CD14-positive monocyte (primary cell): Measurements from ENCODE around the gene TMEM119. TPM values are rescaled to one million over a fixed set of nuclear protein-coding genes. Genes with fewer than 3 reads are reported as not detected.
"Not testable (repeated sequence)": the region's sequence is repeated elsewhere in the genome, so short reads cannot be mapped to it uniquely, and the experiment has no call there.

ENCODE experiments used
- DNase-seq, 3 donors: peaks; one replicate each; pipeline ENCODE4 v3.0.0-alpha.2; 2011 to 2022
- H2AFZ ChIP-seq: 2 replicates; pipeline ENCODE4 v1.6.0; 2012; ENCODE audit warnings: mild to moderate bottlenecking, low read depth, low read length, inconsistent platforms; ENCODE audit not compliant: insufficient read depth, poor library complexity, severe bottlenecking
- H3K27ac ChIP-seq, 2 donors: 1 replicate in 1 of 2; 2 replicates in 1 of 2; pipeline ENCODE4 v1.5.1; 2012 to 2013; ENCODE audit warnings: low read length in 2 of 2, control low read depth in 1 of 2, inconsistent platforms in 1 of 2, low read depth in 1 of 2, mild to moderate bottlenecking in 1 of 2
- H3K27me3 ChIP-seq, 2 donors: one replicate each; pipeline versions ENCODE4 v1.6.0 to v1.6.1; 2011 to 2013; ENCODE audit warnings: low read length in 2 of 2; ENCODE audit not compliant: control insufficient read depth in 2 of 2, insufficient read depth in 2 of 2
- H3K36me3 ChIP-seq, 2 donors: replicated peaks in 1 of 2; 1 replicate in 1 of 2; 2 replicates in 1 of 2; pipeline versions ENCODE4 v1.5.1 to v1.6.1; 2012 to 2013; ENCODE audit warnings: low read length in 2 of 2, control low read depth in 1 of 2, inconsistent platforms in 1 of 2, mild to moderate bottlenecking in 1 of 2; ENCODE audit not compliant: insufficient read depth in 2 of 2, control insufficient read depth in 1 of 2
- H3K4me1 ChIP-seq, 2 donors: 1 replicate in 1 of 2; 2 replicates in 1 of 2; pipeline versions ENCODE4 v1.5.1 to v1.6.1; 2012 to 2013; ENCODE audit warnings: low read length in 2 of 2, control low read depth in 1 of 2, inconsistent platforms in 1 of 2, mild to moderate bottlenecking in 1 of 2, moderate library complexity in 1 of 2; ENCODE audit not compliant: insufficient read depth in 2 of 2, control insufficient read depth in 1 of 2
- H3K4me2 ChIP-seq: replicated peaks from 2 replicates; pipeline ENCODE3; 2012; ENCODE audit warnings: low read length, moderate library complexity, mild to moderate bottlenecking; ENCODE audit not compliant: poor library complexity, severe bottlenecking; ENCODE audit errors: extremely low read depth
- H3K4me3 ChIP-seq, 3 experiments: fragments of 200-600 bp in 1 of 3; sonication (generic) in 1 of 3; replicated peaks in 1 of 3; 1 replicate in 2 of 3; 2 replicates in 1 of 3; pipeline ENCODE4 v1.5.1; 2011 to 2013; ENCODE audit warnings: low read length in 3 of 3, mild to moderate bottlenecking in 3 of 3, control low read depth in 2 of 3, low read depth in 2 of 3, inconsistent platforms in 1 of 3, moderate library complexity in 1 of 3
- H3K79me2 ChIP-seq: 2 replicates; pipeline ENCODE4 v1.6.0; 2012; ENCODE audit warnings: mild to moderate bottlenecking, control low read depth, inconsistent platforms, low read length, moderate library complexity; ENCODE audit not compliant: insufficient read depth
- H3K9ac ChIP-seq: 2 replicates; pipeline ENCODE4 v1.6.0; 2017; ENCODE audit warnings: low read length, mild to moderate bottlenecking; ENCODE audit not compliant: insufficient read depth, poor library complexity, severe bottlenecking
- H3K9me3 ChIP-seq, 2 donors: replicated peaks in 1 of 2; 1 replicate in 1 of 2; 2 replicates in 1 of 2; pipeline versions ENCODE4 v1.5.1 to v1.6.1; 2012 to 2013; ENCODE audit warnings: low read length in 2 of 2, control low read depth in 1 of 2; ENCODE audit not compliant: control insufficient read depth in 1 of 2, insufficient read depth in 1 of 2
- H4K20me1 ChIP-seq: 2 replicates; pipeline ENCODE4 v1.6.0; 2012; ENCODE audit warnings: mild to moderate bottlenecking, low read length, control low read depth, moderate library complexity; ENCODE audit not compliant: insufficient read depth
- H3K27ac Mint-ChIP-seq, 7 donors: one replicate each; pipeline ENCODE4 v1.8.0; 2020; ENCODE audit warnings: mild to moderate bottlenecking in 7 of 7, mixed read lengths in 7 of 7, moderate library complexity in 6 of 7, inconsistent platforms in 2 of 7
- H3K27me3 Mint-ChIP-seq, 3 donors: one replicate each; pipeline ENCODE4 v1.8.0; 2021 to 2022; ENCODE audit warnings: low read depth in 3 of 3, mild to moderate bottlenecking in 3 of 3, mixed read lengths in 3 of 3, moderate library complexity in 3 of 3, inconsistent platforms in 1 of 3
- H3K36me3 Mint-ChIP-seq, 2 donors: one replicate each; pipeline ENCODE4 v1.8.0; 2020; ENCODE audit warnings: mixed read lengths in 2 of 2, inconsistent platforms in 1 of 2, mild to moderate bottlenecking in 1 of 2
- H3K4me1 Mint-ChIP-seq: one replicate; pipeline ENCODE4 v1.8.0; 2020; ENCODE audit warnings: mild to moderate bottlenecking, mixed read lengths
- H3K4me3 Mint-ChIP-seq, 2 donors: one replicate each; pipeline ENCODE4 v1.8.0; 2020; ENCODE audit warnings: mild to moderate bottlenecking in 2 of 2, mixed read lengths in 2 of 2, moderate library complexity in 1 of 2
- H3K9me3 Mint-ChIP-seq, 7 donors: one replicate each; pipeline ENCODE4 v1.8.0; 2020 to 2022; ENCODE audit warnings: mixed read lengths in 7 of 7, mild to moderate bottlenecking in 6 of 7, moderate library complexity in 6 of 7, inconsistent platforms in 2 of 7
- WGBS: methylation state at CpG from one replicate; pipeline ENCODE4 v1.1.5; 2013; ENCODE audit warnings: missing lambda C conversion rate; ENCODE audit not compliant: insufficient coverage; 5-methylcytosine and 5-hydroxymethylcytosine counted together
- intact Hi-C, 2 donors: fragments of 100-400 bp; cut with micrococcal nuclease; formaldehyde crosslinking; loops; one replicate each; pipeline versions ENCODE4 v1.15.0 to v1.15.1; 2023
- polyA plus RNA-seq, 3 donors: library from polyadenylated mRNA; depleted of rRNA in 1 of 3; unstranded in 2 of 3; stranded (reverse) in 1 of 3; fragments of 300-500 nt in 2 of 3; fragments of >200 nt in 1 of 3; fragmentation: Illumina TruSeq in 2 of 3; gene quantifications; 1 replicate in 2 of 3; 2 replicates in 1 of 3; pipeline ENCODE4 v1.2.3, GENCODE V29; 2012 to 2021
- TF ChIP-seq, protein P1 (sequence below): fragments of 200-600 bp; IDR thresholded peaks from one replicate; pipeline ENCODE4 v1.8.0; 2022; ENCODE audit warnings: antibody characterized with exemption, mild to moderate bottlenecking

TMEM119 gene
- polyA plus RNA-seq, 3 donors, result 0.18 to 0.85 (median 0.56) TPM

DNA sequence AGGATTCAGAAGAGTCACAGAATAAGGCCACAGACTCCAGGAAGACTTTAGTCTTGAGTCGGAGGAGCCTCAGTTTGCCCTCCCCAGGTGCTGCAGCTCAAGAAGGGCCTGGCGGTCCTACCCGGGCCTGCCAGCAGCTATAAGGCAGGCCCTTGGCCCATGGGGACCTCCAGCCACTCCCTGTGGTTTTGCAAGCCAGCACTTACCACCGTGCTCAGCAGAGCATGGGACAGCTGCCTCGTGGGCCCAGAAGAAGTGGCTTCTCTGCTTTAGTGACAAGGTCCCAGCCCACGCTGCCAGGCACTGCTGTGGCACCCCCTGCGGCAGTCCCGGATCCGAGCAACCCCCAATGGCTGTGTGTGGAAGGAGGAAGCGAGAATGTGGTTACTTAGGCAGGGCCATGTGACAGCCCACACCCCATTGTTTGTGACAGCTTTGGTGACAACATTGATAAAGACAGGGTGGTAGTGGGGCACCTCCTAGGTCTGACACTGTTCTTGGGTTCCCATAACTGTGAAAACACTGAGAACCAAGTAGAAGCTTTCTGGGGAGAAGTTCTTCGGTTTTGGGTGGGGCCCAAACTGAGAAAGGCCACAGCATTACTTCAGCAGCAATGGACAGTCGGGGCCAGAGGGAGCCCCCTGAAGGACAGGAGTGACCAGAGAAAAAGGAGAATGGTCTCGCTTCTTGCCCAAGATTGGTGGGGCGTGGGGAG lies 35.8 kb upstream of the TMEM119 start, which contains the start of gene SELPLG:
TSS of gene SELPLG (minus strand) at position 361 of the 715 bp plus-strand sequence. CDS start 9,587 bp downstream, outside the sequence.
- Histone ChIP-seq H3K4me1 (peaks cover 96% of the 10 kb centered on the region in 2 donors), H3K4me2 (peak within 1 kb of the TSS; percentile 94), H4K20me1 (peaks cover 19% of the 10 kb centered on the region), H3K4me3 (peak within 1 kb of the TSS; percentile 55 to 88 (median 83)), H3K9ac (peak within 1 kb of the TSS; percentile 79), H3K27me3 (no peaks in the 10 kb centered on the region), H3K9me3 (no peaks in the 10 kb centered on the region), H2AFZ (peak within 1 kb of the TSS; percentile 24), H3K27ac (peak within 1 kb of the TSS; percentile 98 to 99), H3K79me2 (peaks cover 60% of the 10 kb centered on the region), H3K36me3 (no peaks in the 10 kb centered on the region)
- TF ChIP-seq, protein P1, sequence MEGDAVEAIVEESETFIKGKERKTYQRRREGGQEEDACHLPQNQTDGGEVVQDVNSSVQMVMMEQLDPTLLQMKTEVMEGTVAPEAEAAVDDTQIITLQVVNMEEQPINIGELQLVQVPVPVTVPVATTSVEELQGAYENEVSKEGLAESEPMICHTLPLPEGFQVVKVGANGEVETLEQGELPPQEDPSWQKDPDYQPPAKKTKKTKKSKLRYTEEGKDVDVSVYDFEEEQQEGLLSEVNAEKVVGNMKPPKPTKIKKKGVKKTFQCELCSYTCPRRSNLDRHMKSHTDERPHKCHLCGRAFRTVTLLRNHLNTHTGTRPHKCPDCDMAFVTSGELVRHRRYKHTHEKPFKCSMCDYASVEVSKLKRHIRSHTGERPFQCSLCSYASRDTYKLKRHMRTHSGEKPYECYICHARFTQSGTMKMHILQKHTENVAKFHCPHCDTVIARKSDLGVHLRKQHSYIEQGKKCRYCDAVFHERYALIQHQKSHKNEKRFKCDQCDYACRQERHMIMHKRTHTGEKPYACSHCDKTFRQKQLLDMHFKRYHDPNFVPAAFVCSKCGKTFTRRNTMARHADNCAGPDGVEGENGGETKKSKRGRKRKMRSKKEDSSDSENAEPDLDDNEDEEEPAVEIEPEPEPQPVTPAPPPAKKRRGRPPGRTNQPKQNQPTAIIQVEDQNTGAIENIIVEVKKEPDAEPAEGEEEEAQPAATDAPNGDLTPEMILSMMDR, result peak; percentile 30
- intact Hi-C loops, result loop anchor here in 1 of 2 donors (5.0 kb wide), 1 partner anchor 71 kb away; the partner anchor contains the start of genes ISCU and SART3
- DNase-seq, result peak; percentile 90 to 94 (median 92)
- H3K4me1 Mint-ChIP-seq, result peaks cover 90% of the 10 kb centered on the region
- peaks cover 0 to 5% (median 0%) of the 10 kb centered on the region in 7 donors for H3K9me3 Mint-ChIP-seq
- peak within 1 kb of the TSS; percentile 98 to 100 (median 100) for H3K27ac Mint-ChIP-seq
- H3K36me3 Mint-ChIP-seq, result peaks cover 15 to 17% of the 10 kb centered on the region in 2 donors
- peak within 1 kb of the TSS; percentile 96 to 98 for H3K4me3 Mint-ChIP-seq
- whole genome bisulfite sequencing, result 2% methylated on average over 14 of the region's 14 CpGs
- H3K27me3 Mint-ChIP-seq, result no peaks in the 10 kb centered on the region

DNA sequence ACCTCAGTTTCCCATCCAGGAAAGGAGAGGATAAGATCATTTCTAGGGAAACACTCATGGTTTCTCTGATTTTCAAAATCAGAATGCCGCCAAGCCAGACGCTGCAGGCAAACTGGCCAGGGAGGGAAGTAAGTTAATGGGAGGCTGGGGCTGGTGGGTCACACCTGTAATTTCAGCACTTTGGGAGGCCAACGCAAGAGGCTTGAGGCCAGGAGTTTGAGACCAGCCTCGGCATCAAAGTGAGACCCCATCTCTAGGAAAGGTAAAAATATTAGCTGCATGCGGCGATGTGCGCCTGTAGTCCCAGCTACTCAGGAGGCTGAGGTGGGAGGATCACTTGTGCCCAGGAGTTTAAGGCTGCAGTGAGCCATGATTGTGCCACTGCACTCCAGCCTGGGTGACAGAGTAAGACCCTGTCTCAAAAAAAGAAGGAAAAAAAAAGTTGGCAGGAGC lies 35.2 kb upstream of the TMEM119 start:
- Histone ChIP-seq H3K27me3 (no peaks in the 10 kb centered on the region), H2AFZ (no peak overlapping the region), H3K79me2 (peaks cover 65% of the 10 kb centered on the region), H3K9me3 (no peaks in the 10 kb centered on the region), H3K27ac (peak overlapping the region; percentile 98 to 99), H3K36me3 (no peaks in the 10 kb centered on the region), H3K9ac (peak overlapping the region; percentile 79), H3K4me2 (peak overlapping the region; percentile 94), H3K4me3 (peak overlapping the region; percentile 55 to 88 (median 83)), H4K20me1 (peaks cover 25% of the 10 kb centered on the region), H3K4me1 (peaks cover 96% of the 10 kb centered on the region in 2 donors)
- TF ChIP-seq, protein P1, result no peak
- Mint-ChIP-seq H3K4me3 (peak overlapping the region; percentile 96 to 98), H3K36me3 (peaks cover 17 to 20% of the 10 kb centered on the region in 2 donors), H3K9me3 (peaks cover 0 to 5% (median 0%) of the 10 kb centered on the region in 7 donors), H3K27me3 (no peaks in the 10 kb centered on the region), H3K27ac (peak overlapping the region; percentile 98 to 100 (median 100)), H3K4me1 (peaks cover 90% of the 10 kb centered on the region)
- intact Hi-C loops, result loop anchor here in 1 of 2 donors (5.0 kb wide), 1 partner anchor 71 kb away; the partner anchor contains the start of genes ISCU and SART3
- no peak for DNase-seq
- 64% methylated on average over 3 of the region's 7 CpGs for WGBS

DNA sequence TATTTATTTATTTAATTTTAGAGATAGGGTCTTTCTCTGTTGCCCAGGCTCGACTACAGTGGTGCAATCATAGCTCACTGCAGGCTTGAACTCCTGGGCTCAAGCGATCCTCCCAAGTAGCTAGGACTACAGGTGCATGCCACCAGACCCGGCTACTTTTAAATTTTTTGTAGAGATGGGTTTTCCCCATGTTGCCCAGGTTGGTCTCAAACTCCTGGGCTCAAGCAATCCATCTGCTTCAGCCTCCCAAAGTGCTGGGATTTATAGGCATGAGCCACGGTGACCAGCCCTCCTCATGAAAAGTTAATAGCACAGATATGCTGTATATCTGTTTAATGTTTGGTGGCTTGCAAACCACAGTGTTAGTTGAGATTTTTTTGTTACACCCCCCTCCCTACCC lies 33.4 kb upstream of the TMEM119 start:
- H3K27ac ChIP-seq, result peak overlapping the region in 1 of 2 donors; percentile 81
- peak overlapping the region; percentile 55 to 88 (median 83) for H3K4me3 ChIP-seq
- peak overlapping the region; percentile 98 to 100 (median 100) for H3K27ac Mint-ChIP-seq
- WGBS, result 100% methylated on average over 3 of the region's 4 CpGs
- peaks cover 86 to 90% of the 10 kb centered on the region in 2 donors for H3K4me1 ChIP-seq
- H3K4me3 Mint-ChIP-seq, result peak overlapping the region; percentile 96 to 98
- peaks cover 43% of the 10 kb centered on the region for H4K20me1 ChIP-seq
- peaks cover 14 to 15% of the 10 kb centered on the region in 2 donors for H3K36me3 ChIP-seq
- peak overlapping the region; percentile 79 for H3K9ac ChIP-seq
- H3K27me3 ChIP-seq, H3K9me3 ChIP-seq, DNase-seq, H3K9me3 Mint-ChIP-seq, H3K27me3 Mint-ChIP-seq, H2AFZ ChIP-seq: not testable (repeated sequence)
- peaks cover 24 to 36% of the 10 kb centered on the region in 2 donors for H3K36me3 Mint-ChIP-seq
- peaks cover 78% of the 10 kb centered on the region for H3K79me2 ChIP-seq
- peaks cover 83% of the 10 kb centered on the region for H3K4me1 Mint-ChIP-seq
- H3K4me2 ChIP-seq, result peak overlapping the region; percentile 94
- intact Hi-C loops, result loop anchor here in 1 of 2 donors (5.0 kb wide), 1 partner anchor 69 kb away; the partner anchor contains the start of genes ISCU and SART3
